Germinal center (tissue), 1 donor: Measurements from ENCODE around the gene SMAP2.
"Not testable (repeated sequence)": the region's sequence is repeated elsewhere in the genome, so short reads cannot be mapped to it uniquely, and the experiment has no call there.

Source experiments
- DNase-seq: peaks from one replicate; pipeline ENCODE4 v3.0.0; 2012; ENCODE audit warnings: mixed read lengths, low spot score

Gene SMAP2

GRCh38 chr1:40373323-40374283 is at the start of gene SMAP2:
Gene SMAP2 (plus strand): TSS chr1:40373727. CDS start chr1:40374121, 394 bp downstream.
- DNase-seq = peak; percentile 100

GRCh38 chr1:40331403-40331802 is 42.1 kb upstream of the SMAP2 start:
- not testable (repeated sequence) for DNase-seq

- DNase-seq = no peak
Measured at GRCh38 chr1:40332695-40333094, 40.8 kb upstream of the SMAP2 start.

GRCh38 chr1:40337443-40337842 is 36.1 kb upstream of the SMAP2 start:
- no peak for DNase-seq

GRCh38 chr1:40338745-40339419 is 34.6 kb upstream of the SMAP2 start:
- DNase-seq = peak; percentile 85

- DNase-seq = no peak
Measured at GRCh38 chr1:40339420-40340323, 33.9 kb upstream of the SMAP2 start.

GRCh38 chr1:40341491-40342380 is 31.8 kb upstream of the SMAP2 start:
- DNase-seq = no peak

- DNase-seq = not testable (repeated sequence)
Measured at GRCh38 chr1:40342381-40342717, 31.2 kb upstream of the SMAP2 start.

GRCh38 chr1:40344597-40344996 is 28.9 kb upstream of the SMAP2 start:
- DNase-seq = peak; percentile 46

GRCh38 chr1:40350391-40350790 is 23.1 kb upstream of the SMAP2 start:
- peak; percentile 40 for DNase-seq

GRCh38 chr1:40351124-40351523 is 22.4 kb upstream of the SMAP2 start:
- no peak for DNase-seq

- peak; percentile 47 for DNase-seq
Measured at GRCh38 chr1:40352126-40352525, 21.4 kb upstream of the SMAP2 start.

GRCh38 chr1:40353082-40353481 is 20.4 kb upstream of the SMAP2 start:
- no peak for DNase-seq

- no peak for DNase-seq
Measured at GRCh38 chr1:40357625-40358024, 15.9 kb upstream of the SMAP2 start.

GRCh38 chr1:40360631-40361030 is 12.9 kb upstream of the SMAP2 start:
- DNase-seq = no peak

- DNase-seq = no peak
Measured at GRCh38 chr1:40361201-40361600, 12.3 kb upstream of the SMAP2 start.

GRCh38 chr1:40361637-40362036 is 11.9 kb upstream of the SMAP2 start:
- no peak for DNase-seq

- DNase-seq = no peak
Measured at GRCh38 chr1:40362199-40362598, 11.3 kb upstream of the SMAP2 start.

GRCh38 chr1:40362699-40363098 is 10.8 kb upstream of the SMAP2 start:
- DNase-seq = no peak

- DNase-seq = peak; percentile 55
Measured at GRCh38 chr1:40363721-40364120, 9.8 kb upstream of the SMAP2 start.

GRCh38 chr1:40371707-40372258 is 1.7 kb upstream of the SMAP2 start:
- no peak for DNase-seq
